Activated CD4-positive, alpha-beta memory T cell treated with anti-CD3 and anti-CD28 coated beads, Interleukin-2, amount 10 ng/mL, durations not matched to agents 7 days and 5 days (primary cell): Measurements from ENCODE around the gene IL19. TPM values are rescaled to one million over a fixed set of nuclear protein-coding genes. Genes with fewer than 3 reads are reported as not detected.
A peak's percentile ranks its signal among the peaks of the same experiment; 100 is the strongest.

Source experiments
- CTCF ChIA-PET: fragments of 350-600 bp; sonication (Branson Sonifier 250); formaldehyde crosslinking; loops from one replicate; lab custom pipeline; 2021; ENCODE audit warnings: antibody characterized with exemption, inconsistent platforms; lab: Charles Lee
- POLR2A ChIA-PET: fragments of 350-600 bp; sonication (Branson Sonifier 250); formaldehyde crosslinking; loops from one replicate; lab custom pipeline; 2021; ENCODE audit warnings: antibody characterized with exemption; lab: Charles Lee
- DNase-seq: peaks from one replicate; pipeline ENCODE4 v3.0.0-alpha.2; 2020
- H3K27ac Mint-ChIP-seq: one replicate; pipeline ENCODE4 v1.8.0; 2021; ENCODE audit warnings: mild to moderate bottlenecking, mixed read lengths
- H3K27me3 Mint-ChIP-seq: one replicate; pipeline ENCODE4 v1.8.0; 2021; ENCODE audit warnings: mixed read lengths
- H3K36me3 Mint-ChIP-seq: one replicate; pipeline ENCODE4 v1.8.0; 2021; ENCODE audit warnings: low read depth, mixed read lengths
- H3K4me1 Mint-ChIP-seq: one replicate; pipeline ENCODE4 v1.8.0; 2021; ENCODE audit warnings: mixed read lengths
- H3K4me3 Mint-ChIP-seq: one replicate; pipeline ENCODE4 v1.8.0; 2021; ENCODE audit warnings: mild to moderate bottlenecking, mixed read lengths
- H3K9me3 Mint-ChIP-seq: one replicate; pipeline ENCODE4 v1.8.0; 2021; ENCODE audit warnings: mixed read lengths
- total RNA-seq, 2 experiments: library from RNA; stranded (reverse); gene quantifications; one replicate each; pipeline ENCODE4 v1.2.3, GENCODE V29; 2021

The IL19 gene
- total RNA-seq, 2 experiments from 2014 or later, result not detected

DNA sequence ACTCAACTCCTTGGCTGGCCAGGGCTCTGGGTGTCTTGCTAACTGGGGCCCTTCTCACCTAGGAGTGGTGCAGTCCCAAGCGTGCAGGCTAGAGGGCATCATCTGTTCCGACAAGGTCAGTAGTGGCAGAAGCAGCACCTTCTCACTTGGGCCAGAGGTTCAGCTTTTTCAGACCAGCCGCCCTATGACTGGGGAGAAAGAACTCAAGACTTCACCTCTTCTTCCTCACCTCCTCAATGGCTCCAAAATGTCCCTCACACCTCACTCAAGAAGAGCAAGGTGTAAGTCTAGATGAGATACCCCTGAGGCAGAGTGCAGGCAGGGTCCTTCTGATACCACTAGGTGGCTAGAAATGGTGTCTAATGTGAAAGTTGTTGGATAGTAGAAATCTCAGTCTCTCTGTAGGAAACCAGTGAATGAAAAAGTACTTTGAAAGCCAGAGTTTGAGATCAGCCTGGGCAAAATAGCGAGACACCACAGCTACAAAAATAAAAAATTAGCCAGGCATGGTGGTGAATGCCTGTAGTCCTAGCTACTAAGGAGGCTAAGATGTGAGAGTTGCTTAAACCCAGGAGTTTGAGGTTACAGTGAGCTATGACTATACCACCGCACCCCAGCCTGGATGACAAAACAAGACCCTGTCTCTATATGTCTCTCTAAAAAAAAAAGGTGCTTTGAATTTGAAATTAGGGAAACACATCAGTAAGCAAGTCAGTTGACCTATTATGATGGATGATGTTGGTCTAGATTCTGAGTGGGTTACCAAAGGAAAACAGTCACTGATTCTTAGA lies 86.3 kb downstream of the IL19 start:
- Mint-ChIP-seq H3K27me3 (peaks cover 36% of the 10 kb centered on the region), H3K36me3 (peaks cover 6% of the 10 kb centered on the region), H3K4me1 (peaks cover 28% of the 10 kb centered on the region), H3K4me3 (no peak overlapping the region), H3K9me3 (peaks cover 14% of the 10 kb centered on the region), H3K27ac (no peak overlapping the region)
- DNase-seq, result no peak
- ChIA-PET POLR2A (interaction anchor here (1.1 kb wide), 1 partner anchor 24 kb away, joined by 3 read pairs; no protein-coding TSS in a partner anchor), CTCF (interaction anchor here (0.8 to 3.0 kb wide), 11 partner anchors 8 to 122 kb away, joined by 3 to 9 read pairs (median 3); partner anchors contain the start of gene IL20)

DNA sequence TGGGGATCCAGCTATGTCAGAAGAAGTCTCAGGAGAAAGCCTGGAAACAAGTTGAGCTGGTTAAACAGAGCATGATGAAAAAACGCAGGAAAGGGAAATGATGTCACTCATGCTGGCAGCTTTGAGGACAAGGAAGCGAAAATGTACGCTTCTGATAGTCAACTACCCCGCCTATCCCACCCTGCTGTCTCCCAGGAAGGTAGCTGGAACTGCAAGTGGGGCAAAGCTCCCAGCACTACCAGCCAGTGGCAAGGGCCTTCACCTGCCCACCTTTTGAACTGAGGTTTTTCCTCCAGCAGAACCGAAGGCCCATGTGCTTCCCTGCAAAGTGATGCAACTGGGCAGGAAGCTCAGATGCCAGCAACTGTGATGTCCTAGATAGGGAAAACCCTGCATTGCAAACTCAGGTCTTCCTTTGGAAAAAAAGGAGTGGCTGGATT lies 88.5 kb downstream of the IL19 start:
- no peak overlapping the region for H3K4me3 Mint-ChIP-seq
- peaks cover 31% of the 10 kb centered on the region for H3K27me3 Mint-ChIP-seq
- POLR2A ChIA-PET, result interaction anchor here (0.6 to 1.7 kb wide), 3 partner anchors 42 to 77 kb away, joined by 3 read pairs; no protein-coding TSS in a partner anchor
- H3K9me3 Mint-ChIP-seq, result peaks cover 3% of the 10 kb centered on the region
- H3K36me3 Mint-ChIP-seq, result peaks cover 6% of the 10 kb centered on the region
- CTCF ChIA-PET, result interaction anchor here (1.3 to 1.4 kb wide), 2 partner anchors 8 to 54 kb away, joined by 3 to 5 read pairs; no protein-coding TSS in a partner anchor
- peak overlapping the region; percentile 58 for H3K27ac Mint-ChIP-seq
- H3K4me1 Mint-ChIP-seq, result peaks cover 28% of the 10 kb centered on the region
- no peak for DNase-seq

DNA sequence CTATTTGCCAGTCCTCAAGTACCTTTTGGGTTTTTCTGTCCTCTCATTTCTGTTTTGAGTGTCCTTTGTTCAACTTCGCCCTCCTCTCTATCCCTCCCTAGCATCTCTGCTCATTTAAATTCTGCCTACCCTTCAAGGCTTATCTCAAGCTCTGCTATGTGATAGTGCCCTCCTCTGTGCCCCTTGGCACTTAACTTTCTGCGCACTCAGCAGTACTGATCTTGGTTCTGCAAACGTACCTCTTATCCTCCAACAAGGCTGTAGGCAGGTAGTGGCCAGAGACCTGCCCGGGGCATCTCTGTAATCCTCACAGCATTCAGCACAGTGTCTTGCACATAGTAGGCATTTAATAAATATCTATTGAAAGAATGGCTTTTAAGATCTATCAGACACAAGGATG lies 89.6 kb downstream of the IL19 start:
- Mint-ChIP-seq H3K4me3 (no peak overlapping the region), H3K36me3 (peaks cover 6% of the 10 kb centered on the region), H3K9me3 (peaks cover 3% of the 10 kb centered on the region), H3K27ac (no peak overlapping the region), H3K27me3 (peaks cover 32% of the 10 kb centered on the region), H3K4me1 (peaks cover 32% of the 10 kb centered on the region)
- POLR2A ChIA-PET, result interaction anchor here (1.3 kb wide), 1 partner anchor 19 kb away, joined by 4 read pairs; no protein-coding TSS in a partner anchor
- DNase-seq, result no peak
- CTCF ChIA-PET, result interaction anchor here (0.8 kb wide), 1 partner anchor 12 kb away, joined by 3 read pairs; no protein-coding TSS in a partner anchor

DNA sequence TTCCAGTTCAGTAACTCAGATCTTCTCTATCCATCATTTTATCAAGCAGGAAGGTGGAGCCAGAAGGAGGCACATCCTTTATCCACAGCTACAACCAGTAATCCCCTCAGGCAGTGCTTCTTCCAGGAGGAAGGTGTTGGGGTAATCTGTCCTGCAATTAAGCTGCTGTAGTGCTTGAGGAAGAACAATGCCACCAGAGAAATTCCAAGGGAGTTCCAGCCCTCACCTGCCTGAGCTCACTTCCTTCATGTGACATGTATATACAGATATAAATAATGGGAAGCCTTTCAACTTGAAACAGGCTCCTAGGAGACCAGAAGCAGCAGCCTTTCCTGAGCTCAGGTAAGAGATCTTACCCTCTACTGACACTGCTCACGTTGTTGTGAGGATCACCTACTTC lies 92.7 kb downstream of the IL19 start:
- POLR2A ChIA-PET, result no interaction called here
- Mint-ChIP-seq H3K9me3 (peaks cover 3% of the 10 kb centered on the region), H3K36me3 (peaks cover 6% of the 10 kb centered on the region), H3K27ac (no peak overlapping the region), H3K4me3 (no peak overlapping the region), H3K4me1 (peaks cover 14% of the 10 kb centered on the region), H3K27me3 (peaks cover 52% of the 10 kb centered on the region)
- CTCF ChIA-PET, result interaction anchor here (1.0 kb wide), 1 partner anchor 49 kb away, joined by 5 read pairs; no protein-coding TSS in a partner anchor
- DNase-seq, result no peak

DNA sequence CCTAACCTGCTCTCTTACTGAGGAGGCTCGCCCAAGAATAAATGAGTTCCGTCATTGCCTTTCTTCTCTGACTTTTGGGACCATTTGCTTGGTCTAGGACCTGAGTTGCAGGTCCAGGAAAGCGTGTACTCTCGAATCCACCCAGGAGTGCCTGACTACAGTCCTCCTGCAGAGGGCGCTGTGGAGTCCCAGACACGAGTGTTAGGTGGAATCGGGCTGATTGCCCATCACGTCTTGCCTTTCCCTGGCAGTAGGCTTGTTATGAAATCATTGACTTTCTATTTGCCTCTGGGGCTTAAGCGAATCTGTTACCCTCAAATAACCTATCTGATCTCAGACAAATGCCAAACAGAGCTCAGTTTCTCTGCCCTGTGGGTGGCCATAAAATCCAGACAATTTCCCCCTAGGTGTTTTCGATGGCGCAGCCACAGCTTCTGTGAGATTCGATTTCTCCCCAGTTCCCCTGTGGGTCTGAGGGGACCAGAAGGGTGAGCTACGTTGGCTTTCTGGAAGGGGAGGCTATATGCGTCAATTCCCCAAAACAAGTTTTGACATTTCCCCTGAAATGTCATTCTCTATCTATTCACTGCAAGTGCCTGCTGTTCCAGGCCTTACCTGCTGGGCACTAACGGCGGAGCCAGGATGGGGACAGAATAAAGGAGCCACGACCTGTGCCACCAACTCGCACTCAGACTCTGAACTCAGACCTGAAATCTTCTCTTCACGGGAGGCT lies 94.5 kb downstream of the IL19 start, which contains the start of gene IL20:
Gene IL20 (plus strand): TSS at position 685 of the 733 bp plus-strand sequence. CDS start 230 bp downstream, outside the sequence.
- Mint-ChIP-seq H3K4me1 (peaks cover 5% of the 10 kb centered on the region), H3K9me3 (no peaks in the 10 kb centered on the region), H3K27me3 (peaks cover 54% of the 10 kb centered on the region), H3K36me3 (no peaks in the 10 kb centered on the region), H3K27ac (no peak within 1 kb of the TSS), H3K4me3 (no peak within 1 kb of the TSS)
- peak; percentile 80 for DNase-seq
- CTCF ChIA-PET, result interaction anchor here (0.7 to 1.9 kb wide), 15 partner anchors 9 to 117 kb away, joined by 3 to 12 read pairs (median 4); no protein-coding TSS in a partner anchor
- POLR2A ChIA-PET, result no interaction called here

DNA sequence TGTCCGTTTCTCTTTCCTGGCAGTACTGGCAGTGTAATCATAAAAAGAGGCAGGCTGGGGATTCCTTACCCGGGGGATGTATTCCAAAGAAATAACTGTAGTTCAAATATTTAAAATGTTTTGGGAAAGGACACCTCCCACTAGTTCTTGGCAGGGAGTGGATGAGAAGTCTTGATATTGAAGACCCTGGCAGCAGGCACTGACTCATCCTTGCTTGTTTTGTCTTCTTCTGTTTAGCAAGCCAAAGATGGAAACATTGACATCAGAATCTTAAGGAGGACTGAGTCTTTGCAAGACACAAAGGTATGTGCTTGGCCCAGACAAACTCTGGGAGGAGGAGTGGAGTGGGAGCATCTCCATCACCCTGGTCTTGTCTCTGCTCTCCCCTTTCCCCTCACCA lies 95.5 kb downstream of the IL19 start:
- Mint-ChIP-seq H3K9me3 (no peaks in the 10 kb centered on the region), H3K4me3 (no peak overlapping the region), H3K4me1 (peaks cover 5% of the 10 kb centered on the region), H3K27ac (no peak overlapping the region), H3K36me3 (no peaks in the 10 kb centered on the region), H3K27me3 (peaks cover 50% of the 10 kb centered on the region)
- ChIA-PET POLR2A (no interaction called here), CTCF (interaction anchor here (1.3 to 1.7 kb wide), 3 partner anchors 10 to 61 kb away, joined by 3 to 5 read pairs (median 3); no protein-coding TSS in a partner anchor)
- no peak for DNase-seq

DNA sequence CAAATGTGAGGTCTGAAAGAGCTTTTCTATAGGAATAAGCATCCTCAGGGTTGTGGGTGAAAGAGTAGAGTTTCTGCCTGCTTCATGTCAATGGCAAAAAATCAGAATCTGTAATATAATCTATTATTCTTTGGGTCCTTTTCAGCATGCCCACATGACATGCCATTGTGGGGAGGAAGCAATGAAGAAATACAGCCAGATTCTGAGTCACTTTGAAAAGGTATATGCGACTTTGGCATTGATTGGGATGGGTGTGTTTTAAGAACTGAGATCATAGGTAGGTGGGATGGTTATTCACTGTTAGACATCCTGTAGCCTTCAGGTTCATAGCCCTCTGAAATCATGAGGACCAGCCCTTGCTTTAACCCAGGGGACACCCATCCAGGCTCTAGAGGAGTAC lies 96.7 kb downstream of the IL19 start:
- ChIA-PET POLR2A (no interaction called here), CTCF (interaction anchor here (0.6 to 2.5 kb wide), 3 partner anchors 9 to 69 kb away, joined by 3 to 8 read pairs (median 3); no protein-coding TSS in a partner anchor)
- H3K4me1 Mint-ChIP-seq, result peaks cover 5% of the 10 kb centered on the region
- no peaks in the 10 kb centered on the region for H3K36me3 Mint-ChIP-seq
- no peak overlapping the region for H3K27ac Mint-ChIP-seq
- DNase-seq, result no peak
- H3K27me3 Mint-ChIP-seq, result peaks cover 43% of the 10 kb centered on the region
- H3K4me3 Mint-ChIP-seq, result no peak overlapping the region
- H3K9me3 Mint-ChIP-seq, result peaks cover 4% of the 10 kb centered on the region

DNA sequence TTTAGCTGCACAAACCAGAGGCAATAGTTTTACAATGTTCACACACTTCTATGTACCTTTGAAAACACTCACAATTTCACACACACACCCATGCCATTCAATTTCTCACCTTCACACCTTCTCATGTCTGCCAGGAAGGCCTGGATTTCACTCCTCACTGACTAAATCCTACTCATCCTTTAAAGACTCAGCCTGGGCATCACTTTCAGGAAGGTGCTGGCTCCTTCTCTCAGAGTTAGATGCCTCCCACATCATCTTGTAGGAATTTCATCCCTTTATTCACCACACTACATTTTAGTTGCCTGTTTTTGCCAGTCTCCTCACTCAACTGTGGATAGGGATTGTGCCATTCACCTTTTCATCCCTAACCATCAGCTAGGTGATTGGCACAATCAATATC lies 97.1 kb downstream of the IL19 start:
- DNase-seq, result no peak
- H3K27ac Mint-ChIP-seq, result no peak overlapping the region
- H3K36me3 Mint-ChIP-seq, result no peaks in the 10 kb centered on the region
- H3K9me3 Mint-ChIP-seq, result peaks cover 5% of the 10 kb centered on the region
- CTCF ChIA-PET, result interaction anchor here (0.7 to 2.5 kb wide), 4 partner anchors 9 to 1113 kb away, joined by 3 to 8 read pairs (median 3); no protein-coding TSS in a partner anchor
- H3K27me3 Mint-ChIP-seq, result peaks cover 40% of the 10 kb centered on the region
- peaks cover 5% of the 10 kb centered on the region for H3K4me1 Mint-ChIP-seq
- no peak overlapping the region for H3K4me3 Mint-ChIP-seq
- POLR2A ChIA-PET, result no interaction called here

DNA sequence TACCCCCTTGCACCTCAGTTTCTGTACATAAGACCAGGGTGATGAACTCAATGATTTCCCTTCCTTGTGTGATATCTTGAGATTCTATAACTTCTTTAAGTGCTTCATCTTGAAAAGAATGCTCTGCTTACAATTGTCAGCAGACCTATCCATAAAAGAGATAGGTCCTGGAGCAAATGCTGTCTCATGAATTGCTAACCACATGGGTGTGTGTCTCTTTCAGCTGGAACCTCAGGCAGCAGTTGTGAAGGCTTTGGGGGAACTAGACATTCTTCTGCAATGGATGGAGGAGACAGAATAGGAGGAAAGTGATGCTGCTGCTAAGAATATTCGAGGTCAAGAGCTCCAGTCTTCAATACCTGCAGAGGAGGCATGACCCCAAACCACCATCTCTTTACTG lies 97.7 kb downstream of the IL19 start:
- Mint-ChIP-seq H3K9me3 (peaks cover 7% of the 10 kb centered on the region), H3K36me3 (no peaks in the 10 kb centered on the region), H3K4me1 (peaks cover 5% of the 10 kb centered on the region), H3K4me3 (no peak overlapping the region), H3K27me3 (peaks cover 34% of the 10 kb centered on the region), H3K27ac (no peak overlapping the region)
- POLR2A ChIA-PET, result no interaction called here
- CTCF ChIA-PET, result interaction anchor here (0.7 to 2.5 kb wide), 4 partner anchors 10 to 1113 kb away, joined by 3 to 8 read pairs (median 3); no protein-coding TSS in a partner anchor
- DNase-seq, result no peak

DNA sequence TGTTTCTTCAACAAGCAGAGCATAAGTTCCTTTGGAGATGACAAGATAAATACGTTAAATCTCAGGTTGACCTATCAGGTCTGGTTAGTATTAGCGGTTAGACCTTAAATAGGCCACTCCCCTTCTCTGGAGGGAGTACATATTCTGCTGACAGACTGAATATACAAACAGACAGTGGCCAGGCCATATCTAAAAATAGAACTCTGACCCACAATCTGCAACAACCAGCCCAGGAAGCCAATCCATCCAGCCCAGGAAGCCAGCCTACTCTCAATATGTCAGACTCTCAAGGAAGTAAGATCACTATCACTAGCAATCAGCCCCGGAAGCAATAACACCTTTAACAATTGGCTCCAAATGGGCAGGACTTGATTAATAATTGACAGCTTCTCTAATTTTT lies 101.6 kb downstream of the IL19 start:
- Mint-ChIP-seq H3K9me3 (peaks cover 15% of the 10 kb centered on the region), H3K27me3 (peaks cover 17% of the 10 kb centered on the region), H3K27ac (no peak overlapping the region), H3K36me3 (peaks cover 12% of the 10 kb centered on the region), H3K4me3 (no peak overlapping the region), H3K4me1 (no peaks in the 10 kb centered on the region)
- POLR2A ChIA-PET, result no interaction called here
- CTCF ChIA-PET, result interaction anchor here (0.8 to 3.4 kb wide), 4 partner anchors 7 to 41 kb away, joined by 3 to 12 read pairs (median 8); partner anchors contain the start of gene IL20
- no peak for DNase-seq

DNA sequence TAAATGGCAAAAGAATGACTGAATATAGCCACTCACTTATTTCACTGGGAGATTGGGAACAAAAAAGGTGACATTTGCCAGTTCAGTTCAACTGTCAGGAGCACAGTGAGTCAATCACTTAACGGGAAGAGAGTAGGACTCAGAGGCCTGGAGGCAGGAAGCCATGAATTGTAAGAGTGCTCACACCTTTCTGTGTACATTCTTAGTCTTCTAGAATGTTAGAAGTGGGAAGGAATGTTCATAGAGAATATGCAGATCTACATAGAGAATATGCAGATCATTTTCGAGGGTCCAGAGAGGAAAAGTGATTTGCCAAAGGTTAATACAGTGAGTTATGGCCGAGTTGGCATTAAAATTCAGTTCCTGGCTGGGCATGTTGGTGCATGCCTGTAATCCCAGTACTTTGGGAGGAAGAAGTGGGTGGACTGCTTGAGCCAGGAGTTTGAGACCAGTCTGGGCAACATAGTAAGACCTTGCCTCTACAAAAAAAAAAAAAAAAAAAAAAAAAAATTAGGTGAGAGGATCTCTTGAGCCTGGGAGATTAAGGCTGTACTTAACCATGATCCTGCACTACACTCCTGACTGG lies 103.1 kb downstream of the IL19 start:
- no peak overlapping the region for H3K4me3 Mint-ChIP-seq
- H3K36me3 Mint-ChIP-seq, result peaks cover 20% of the 10 kb centered on the region
- DNase-seq, result no peak
- no peak overlapping the region for H3K27ac Mint-ChIP-seq
- H3K4me1 Mint-ChIP-seq, result no peaks in the 10 kb centered on the region
- POLR2A ChIA-PET, result no interaction called here
- H3K27me3 Mint-ChIP-seq, result peaks cover 13% of the 10 kb centered on the region
- peaks cover 26% of the 10 kb centered on the region for H3K9me3 Mint-ChIP-seq
- CTCF ChIA-PET, result interaction anchor here (0.9 to 3.4 kb wide), 3 partner anchors 9 to 226 kb away, joined by 3 to 12 read pairs (median 5); partner anchors contain the start of gene IL20
